ENCODE results near the gene HK1. TPM values are rescaled to one million over a fixed set of nuclear protein-coding genes. Genes with fewer than 3 reads are reported as not detected.

Gene HK1
- total RNA-seq, 1 experiment from 2014 or later: 219 TPM

DNA sequence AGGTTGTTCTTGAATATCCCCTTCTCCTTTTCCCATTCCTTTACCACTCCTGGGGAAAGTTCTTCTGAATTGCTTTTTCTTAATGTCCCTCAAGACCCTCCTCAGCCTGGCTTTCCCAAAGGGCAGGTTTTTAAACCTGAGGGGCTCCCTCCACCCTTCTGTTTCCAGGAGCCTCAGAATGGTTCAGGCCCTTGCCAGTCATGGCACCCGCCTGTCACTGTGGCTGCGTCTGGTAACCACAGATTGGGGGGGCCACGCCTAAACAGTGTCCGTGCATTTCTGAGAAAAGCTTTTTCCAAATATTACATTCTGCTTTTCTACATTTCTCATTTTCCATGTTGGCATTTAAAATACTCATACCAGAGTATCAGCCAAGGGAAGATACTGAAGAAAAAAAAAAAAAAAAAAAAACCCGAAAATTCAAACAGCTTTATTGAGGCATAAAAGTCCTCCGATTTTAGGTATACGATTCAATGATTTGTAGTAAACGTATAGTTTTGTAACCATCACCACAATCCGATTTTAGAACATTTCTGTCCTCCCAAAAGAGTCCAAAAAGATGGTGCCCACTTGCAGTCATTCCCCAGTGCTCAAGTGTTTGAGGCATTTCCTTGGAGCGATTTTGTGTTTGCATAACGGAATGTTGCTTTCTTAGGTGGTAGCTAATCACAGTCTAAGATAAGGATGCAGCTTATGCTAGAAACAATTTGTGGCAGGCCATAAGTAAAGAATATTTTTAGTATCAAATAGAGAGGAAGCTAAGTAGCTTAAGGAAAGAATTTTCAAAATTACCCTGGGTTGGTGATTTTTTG, 36.0 kb upstream of the HK1 start (continued):
- TF ChIP-seq, protein P1, sequence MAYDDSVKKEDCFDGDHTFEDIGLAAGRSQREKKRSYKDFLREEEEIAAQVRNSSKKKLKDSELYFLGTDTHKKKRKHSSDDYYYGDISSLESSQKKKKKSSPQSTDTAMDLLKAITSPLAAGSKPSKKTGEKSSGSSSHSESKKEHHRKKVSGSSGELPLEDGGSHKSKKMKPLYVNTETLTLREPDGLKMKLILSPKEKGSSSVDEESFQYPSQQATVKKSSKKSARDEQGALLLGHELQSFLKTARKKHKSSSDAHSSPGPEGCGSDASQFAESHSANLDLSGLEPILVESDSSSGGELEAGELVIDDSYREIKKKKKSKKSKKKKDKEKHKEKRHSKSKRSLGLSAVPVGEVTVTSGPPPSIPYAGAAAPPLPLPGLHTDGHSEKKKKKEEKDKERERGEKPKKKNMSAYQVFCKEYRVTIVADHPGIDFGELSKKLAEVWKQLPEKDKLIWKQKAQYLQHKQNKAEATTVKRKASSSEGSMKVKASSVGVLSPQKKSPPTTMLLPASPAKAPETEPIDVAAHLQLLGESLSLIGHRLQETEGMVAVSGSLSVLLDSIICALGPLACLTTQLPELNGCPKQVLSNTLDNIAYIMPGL (CRISPR knock-in tag; IDR thresholded peaks at IDR 0.05): no peak
- TF ChIP-seq NR1H2 (CRISPR knock-in tag; IDR thresholded peaks at IDR 0.05) (no peak), GABPB1 (CRISPR knock-in tag; IDR thresholded peaks at IDR 0.05) (no peak), NR2C2 (CRISPR knock-in tag; IDR thresholded peaks at IDR 0.05) (no peak), ZNF219 (CRISPR knock-in tag; IDR thresholded peaks at IDR 0.05; ENCODE audit: borderline replicate concordance) (no peak), TP53 (CRISPR knock-in tag; IDR thresholded peaks at IDR 0.05) (no peak), E2F1 (CRISPR knock-in tag; IDR thresholded peaks at IDR 0.05) (no peak), JAZF1 (CRISPR knock-in tag; IDR thresholded peaks at IDR 0.05) (no peak), NFATC4 (CRISPR knock-in tag; IDR thresholded peaks at IDR 0.05) (no peak)
- TF ChIP-seq, protein P2, sequence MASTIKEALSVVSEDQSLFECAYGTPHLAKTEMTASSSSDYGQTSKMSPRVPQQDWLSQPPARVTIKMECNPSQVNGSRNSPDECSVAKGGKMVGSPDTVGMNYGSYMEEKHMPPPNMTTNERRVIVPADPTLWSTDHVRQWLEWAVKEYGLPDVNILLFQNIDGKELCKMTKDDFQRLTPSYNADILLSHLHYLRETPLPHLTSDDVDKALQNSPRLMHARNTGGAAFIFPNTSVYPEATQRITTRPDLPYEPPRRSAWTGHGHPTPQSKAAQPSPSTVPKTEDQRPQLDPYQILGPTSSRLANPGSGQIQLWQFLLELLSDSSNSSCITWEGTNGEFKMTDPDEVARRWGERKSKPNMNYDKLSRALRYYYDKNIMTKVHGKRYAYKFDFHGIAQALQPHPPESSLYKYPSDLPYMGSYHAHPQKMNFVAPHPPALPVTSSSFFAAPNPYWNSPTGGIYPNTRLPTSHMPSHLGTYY (CRISPR knock-in tag; IDR thresholded peaks at IDR 0.05): no peak

GRCh38 chr10:69242852-69243212, 35.5 kb upstream of the HK1 start:
- DNase-seq (ENCODE audit: low spot score): no peak
- H3K27me3 Mint-ChIP-seq (ENCODE audit: low read depth): no peaks in the 10 kb centered on the region
- H3K36me3 Mint-ChIP-seq: no peaks in the 10 kb centered on the region
- H3K9me3 Mint-ChIP-seq: no peaks in the 10 kb centered on the region
- POLR2A ChIA-PET: interaction anchor here (0.7 kb wide), 1 partner anchor 163 kb away, joined by 4 read pairs; no protein-coding TSS in a partner anchor
- CTCF ChIA-PET: interaction anchor here (0.7 to 2.9 kb wide), 6 partner anchors 18 to 165 kb away, joined by 3 to 18 read pairs (median 4); no protein-coding TSS in a partner anchor
- TF ChIP-seq ZNF263 (CRISPR knock-in tag; IDR thresholded peaks at IDR 0.05; ENCODE audit: low read depth) (no peak), JUN (CRISPR knock-in tag; IDR thresholded peaks at IDR 0.05) (no peak), SMAD4 (CRISPR knock-in tag; IDR thresholded peaks at IDR 0.05) (no peak), TEAD1 (CRISPR knock-in tag; IDR thresholded peaks at IDR 0.05) (no peak), PRDM15 (CRISPR knock-in tag; IDR thresholded peaks at IDR 0.05) (no peak), ESRRA (CRISPR knock-in tag; IDR thresholded peaks at IDR 0.05; ENCODE audit: borderline replicate concordance) (no peak), ATF3 (CRISPR knock-in tag; conservative IDR thresholded peaks at IDR 0.05) (no peak)
- TF ChIP-seq, protein P3, sequence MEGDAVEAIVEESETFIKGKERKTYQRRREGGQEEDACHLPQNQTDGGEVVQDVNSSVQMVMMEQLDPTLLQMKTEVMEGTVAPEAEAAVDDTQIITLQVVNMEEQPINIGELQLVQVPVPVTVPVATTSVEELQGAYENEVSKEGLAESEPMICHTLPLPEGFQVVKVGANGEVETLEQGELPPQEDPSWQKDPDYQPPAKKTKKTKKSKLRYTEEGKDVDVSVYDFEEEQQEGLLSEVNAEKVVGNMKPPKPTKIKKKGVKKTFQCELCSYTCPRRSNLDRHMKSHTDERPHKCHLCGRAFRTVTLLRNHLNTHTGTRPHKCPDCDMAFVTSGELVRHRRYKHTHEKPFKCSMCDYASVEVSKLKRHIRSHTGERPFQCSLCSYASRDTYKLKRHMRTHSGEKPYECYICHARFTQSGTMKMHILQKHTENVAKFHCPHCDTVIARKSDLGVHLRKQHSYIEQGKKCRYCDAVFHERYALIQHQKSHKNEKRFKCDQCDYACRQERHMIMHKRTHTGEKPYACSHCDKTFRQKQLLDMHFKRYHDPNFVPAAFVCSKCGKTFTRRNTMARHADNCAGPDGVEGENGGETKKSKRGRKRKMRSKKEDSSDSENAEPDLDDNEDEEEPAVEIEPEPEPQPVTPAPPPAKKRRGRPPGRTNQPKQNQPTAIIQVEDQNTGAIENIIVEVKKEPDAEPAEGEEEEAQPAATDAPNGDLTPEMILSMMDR (IDR thresholded peaks at IDR 0.05): no peak
- TF ChIP-seq, protein P4, sequence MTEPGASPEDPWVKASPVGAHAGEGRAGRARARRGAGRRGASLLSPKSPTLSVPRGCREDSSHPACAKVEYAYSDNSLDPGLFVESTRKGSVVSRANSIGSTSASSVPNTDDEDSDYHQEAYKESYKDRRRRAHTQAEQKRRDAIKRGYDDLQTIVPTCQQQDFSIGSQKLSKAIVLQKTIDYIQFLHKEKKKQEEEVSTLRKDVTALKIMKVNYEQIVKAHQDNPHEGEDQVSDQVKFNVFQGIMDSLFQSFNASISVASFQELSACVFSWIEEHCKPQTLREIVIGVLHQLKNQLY (CRISPR knock-in tag; IDR thresholded peaks at IDR 0.05): no peak
- H3K27ac Mint-ChIP-seq: no peak overlapping the region
- no peak overlapping the region for H3K4me3 Mint-ChIP-seq
- no peak for ATAC-seq
- peaks cover 21% of the 10 kb centered on the region for H3K4me1 Mint-ChIP-seq
